CD4-positive, alpha-beta T cell treated with Interleukin-10 for 1 hour (primary cell): ENCODE results near the gene SMIM32.

Source experiments
- DNase-seq: peaks from one replicate; pipeline ENCODE4 v3.0.0-alpha.2; 2020

Gene SMIM32

DNA sequence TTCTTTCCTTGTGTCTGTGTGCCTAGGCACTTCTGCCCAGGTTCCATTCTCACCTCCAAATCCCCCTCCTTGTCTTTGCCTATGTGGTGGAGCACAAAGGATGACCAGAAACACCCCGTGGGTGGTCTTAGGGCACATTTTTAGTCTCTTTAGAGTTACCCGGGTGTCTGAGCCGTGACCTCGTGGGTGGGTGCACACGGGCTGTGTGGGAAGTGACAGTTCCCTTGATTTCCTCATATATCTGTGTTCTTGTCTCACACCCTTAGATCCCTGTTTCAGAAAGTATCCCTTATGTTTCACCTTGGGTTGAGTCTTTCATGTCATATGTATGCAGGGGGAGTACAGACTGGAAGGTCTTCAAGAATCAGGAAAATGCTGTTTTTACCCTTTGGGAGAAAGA, 13.4 kb upstream of the SMIM32 start:
- DNase-seq: no peak

DNA sequence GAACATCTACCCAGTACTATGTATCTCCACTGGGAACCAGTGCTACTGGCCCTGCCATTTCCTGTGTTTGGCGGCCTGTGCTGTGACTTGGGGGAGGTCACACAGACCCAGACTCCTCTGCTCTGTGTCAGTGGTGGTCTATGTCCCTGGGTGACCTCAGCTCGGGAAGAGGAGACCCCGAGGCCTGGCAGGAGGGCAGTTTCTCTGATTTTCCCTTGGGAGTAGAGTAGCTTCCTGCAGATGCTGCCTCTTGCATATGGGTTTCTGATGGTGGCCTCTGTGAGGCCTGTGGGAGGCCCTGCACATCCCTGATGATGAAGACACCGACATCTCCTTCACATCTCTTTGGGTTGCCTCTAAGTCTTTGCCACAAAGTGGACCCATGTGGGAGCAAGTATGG, 13.0 kb upstream of the SMIM32 start:
- no peak for DNase-seq

DNA sequence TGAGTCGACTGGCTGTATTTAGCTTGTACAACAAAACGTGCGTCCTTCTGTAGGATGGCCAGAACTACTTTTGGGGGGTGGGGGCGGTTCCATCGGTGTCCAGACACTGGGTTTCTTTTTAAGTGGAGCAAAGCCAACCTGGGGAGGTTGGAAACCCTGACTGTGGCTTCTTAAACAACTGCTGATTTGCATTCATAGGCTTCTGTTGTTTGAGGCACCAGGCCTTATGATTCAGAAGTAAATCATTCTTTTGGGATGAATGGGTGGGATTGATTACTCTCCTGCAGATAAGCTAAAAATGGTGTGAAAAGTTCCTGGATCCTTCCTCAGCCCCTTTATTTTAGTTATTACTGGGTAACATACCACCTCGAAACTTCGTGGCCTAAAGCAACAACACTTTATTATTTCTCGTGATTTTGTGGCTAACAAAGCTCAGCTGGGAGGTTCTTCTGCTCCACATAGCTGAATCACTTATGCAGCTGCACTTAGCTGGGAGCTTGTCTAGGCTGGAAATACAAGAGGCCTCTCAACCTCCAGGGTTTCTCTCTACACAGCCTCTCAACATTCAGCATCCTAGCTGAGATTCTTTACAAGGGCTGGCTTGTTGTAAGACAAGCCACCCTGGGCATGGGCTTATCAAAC, 12.2 kb upstream of the SMIM32 start:
- no peak for DNase-seq

DNA sequence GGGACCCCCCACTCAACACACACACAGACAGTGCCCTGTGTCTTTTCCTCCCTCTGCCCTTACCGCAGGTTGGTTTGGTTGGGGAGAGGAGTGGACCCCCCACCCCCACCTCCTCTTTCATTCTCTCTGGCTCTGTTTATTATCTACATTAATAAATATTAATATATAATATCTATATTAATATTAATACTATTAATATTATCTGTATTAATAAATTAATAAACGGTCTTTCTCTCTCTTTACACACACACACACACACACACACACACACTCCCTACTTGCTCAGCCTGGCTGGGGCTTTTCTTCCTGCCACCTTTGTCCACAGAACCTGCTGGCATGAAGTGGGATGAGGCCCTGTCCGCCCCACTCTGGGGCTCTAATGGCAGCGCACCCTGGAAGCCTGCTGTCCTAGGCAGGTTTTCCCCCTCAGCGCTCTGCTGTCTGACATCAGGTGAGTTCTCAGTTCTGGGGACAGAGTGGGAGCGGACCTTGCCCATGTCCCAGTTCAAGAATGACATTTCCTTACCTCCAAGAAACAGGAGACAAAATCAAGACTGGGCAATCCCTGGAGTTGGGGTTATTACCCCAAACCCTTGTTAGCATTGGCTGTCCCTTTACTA, 10.5 kb upstream of the SMIM32 start:
- no peak for DNase-seq

DNA sequence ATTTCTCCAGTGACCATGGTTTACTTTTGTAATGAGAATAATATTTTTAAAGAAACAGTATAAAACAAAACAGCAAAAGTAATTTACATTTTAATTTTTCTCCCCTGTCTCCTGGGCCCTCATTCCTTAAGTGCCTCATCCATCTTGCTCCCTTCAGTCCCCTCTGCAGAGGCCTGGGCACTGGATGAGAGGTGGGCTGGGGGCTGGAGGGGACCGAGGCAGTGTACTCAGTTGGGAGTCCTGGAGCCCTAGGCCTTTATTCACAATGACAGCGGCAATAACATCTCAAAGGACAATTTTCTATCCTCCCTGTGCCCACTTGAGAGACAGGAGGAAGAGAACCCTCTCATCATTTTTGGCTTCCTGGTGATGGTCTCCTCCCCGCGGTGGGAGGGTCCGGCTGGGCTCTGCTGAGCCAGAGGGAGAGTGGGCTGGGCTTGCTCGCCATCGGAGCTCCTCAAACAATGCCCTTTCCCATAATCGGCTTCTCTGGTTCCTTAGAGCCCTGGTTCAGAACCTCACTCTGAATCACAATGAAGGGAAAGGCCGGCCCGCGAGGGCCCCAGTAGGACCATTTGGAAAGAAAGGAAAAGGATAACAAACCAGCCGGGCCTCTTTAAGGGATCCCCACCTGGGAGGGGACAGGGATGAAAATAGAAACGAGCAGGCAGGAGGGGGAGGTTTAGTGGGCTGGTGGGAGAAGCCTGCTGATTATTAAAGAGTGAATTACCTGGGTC, 9.7 kb upstream of the SMIM32 start:
- DNase-seq: no peak

DNA sequence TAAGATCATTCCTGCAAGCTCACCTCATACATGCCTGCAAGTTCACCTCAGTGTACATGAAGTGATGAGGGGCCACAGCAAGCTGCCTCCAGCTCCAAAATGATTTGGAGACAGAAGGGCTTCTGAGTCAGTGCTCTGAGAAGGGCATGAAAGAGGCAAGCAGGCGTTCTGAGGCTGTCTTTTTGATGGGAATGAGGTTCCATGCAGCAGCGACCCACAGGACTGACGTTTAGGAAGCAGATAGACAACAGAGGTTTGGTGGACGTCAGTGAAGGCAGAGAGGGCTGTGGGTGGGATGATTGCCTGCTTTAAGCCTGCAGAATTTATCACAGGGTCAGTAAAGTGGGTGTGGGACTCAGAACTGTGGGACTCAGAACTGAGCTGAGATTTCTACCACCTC, 8.9 kb upstream of the SMIM32 start:
- no peak for DNase-seq

DNA sequence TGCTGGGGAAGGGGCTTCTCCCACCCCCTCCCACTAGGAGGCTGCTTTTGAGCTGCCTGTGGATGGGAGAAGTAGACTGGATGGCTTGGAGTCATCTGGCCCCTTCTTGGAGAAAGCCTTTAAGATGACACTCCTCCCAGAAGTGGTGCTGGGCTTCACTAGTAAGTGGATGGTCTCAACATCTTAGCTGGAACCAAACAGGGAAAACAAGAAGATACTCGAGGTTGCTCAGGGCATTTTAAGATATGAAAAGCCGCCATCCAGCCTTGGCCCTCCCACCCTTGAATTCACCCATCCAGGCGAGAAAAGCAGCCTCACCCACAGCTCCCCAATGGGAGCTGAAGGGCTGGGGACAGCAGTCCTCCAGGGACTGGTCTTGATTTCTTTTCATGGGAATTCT, 7.8 kb upstream of the SMIM32 start:
- DNase-seq: no peak

DNA sequence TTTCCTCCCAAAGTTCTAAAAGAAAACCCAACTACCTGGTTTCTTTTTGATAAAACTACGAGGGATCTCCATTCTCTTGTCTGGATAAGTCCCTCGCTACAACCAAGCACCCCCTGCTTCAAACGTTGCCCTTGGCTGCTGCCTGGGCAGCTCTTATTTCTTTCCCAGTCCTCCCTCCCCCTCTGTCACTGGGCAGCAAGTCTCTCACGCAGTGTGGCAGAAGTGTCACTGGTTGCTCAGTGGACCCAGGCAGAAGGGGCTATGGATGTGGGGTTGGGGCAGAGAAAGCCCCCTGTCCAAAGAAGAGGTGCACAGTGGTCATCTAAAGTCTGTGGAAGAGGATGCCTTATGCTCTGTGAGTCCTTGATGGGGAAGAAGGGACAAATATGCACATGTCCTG, 7.2 kb upstream of the SMIM32 start:
- no peak for DNase-seq

DNA sequence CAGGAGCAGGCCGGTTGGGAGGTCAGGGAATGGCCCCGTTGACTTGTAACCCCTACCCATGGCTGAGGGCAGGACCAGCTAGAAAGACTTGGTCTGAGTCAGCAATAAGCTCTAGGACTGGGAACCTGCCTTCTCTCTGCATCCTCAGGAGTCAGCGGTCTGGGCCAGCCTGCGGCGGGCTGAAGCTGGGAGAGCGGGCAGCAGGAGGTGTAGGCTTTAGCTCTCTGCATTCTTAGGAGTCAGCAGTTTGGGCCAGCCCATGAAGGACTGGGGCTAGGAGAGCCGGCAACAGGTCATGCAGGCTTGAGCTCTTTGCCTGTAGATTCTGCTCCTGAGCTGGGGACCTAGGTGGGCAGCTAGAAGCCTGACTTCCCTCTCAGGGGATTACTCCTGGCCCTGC, 6.4 kb upstream of the SMIM32 start:
- DNase-seq: no peak

DNA sequence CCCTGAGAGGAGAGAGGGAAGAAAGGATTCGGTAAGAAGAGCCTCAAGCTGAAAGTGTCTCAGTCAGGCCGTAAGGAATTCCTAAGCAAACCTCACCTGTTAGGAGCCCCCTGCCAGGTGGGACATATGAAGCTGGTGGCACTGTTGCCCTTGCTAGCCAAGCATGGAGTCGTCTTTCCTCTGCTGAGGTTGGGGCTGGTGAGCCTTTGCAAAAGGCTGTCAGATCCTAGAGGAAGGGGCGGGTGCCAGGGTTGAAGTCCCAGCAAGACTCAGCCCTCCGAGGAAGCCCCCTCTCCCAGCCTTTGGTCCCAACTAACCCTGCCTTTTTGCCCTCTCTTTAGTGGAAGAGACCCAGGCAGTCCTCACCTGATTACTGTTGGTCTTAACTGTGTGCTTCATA, 5.5 kb upstream of the SMIM32 start:
- DNase-seq: no peak

DNA sequence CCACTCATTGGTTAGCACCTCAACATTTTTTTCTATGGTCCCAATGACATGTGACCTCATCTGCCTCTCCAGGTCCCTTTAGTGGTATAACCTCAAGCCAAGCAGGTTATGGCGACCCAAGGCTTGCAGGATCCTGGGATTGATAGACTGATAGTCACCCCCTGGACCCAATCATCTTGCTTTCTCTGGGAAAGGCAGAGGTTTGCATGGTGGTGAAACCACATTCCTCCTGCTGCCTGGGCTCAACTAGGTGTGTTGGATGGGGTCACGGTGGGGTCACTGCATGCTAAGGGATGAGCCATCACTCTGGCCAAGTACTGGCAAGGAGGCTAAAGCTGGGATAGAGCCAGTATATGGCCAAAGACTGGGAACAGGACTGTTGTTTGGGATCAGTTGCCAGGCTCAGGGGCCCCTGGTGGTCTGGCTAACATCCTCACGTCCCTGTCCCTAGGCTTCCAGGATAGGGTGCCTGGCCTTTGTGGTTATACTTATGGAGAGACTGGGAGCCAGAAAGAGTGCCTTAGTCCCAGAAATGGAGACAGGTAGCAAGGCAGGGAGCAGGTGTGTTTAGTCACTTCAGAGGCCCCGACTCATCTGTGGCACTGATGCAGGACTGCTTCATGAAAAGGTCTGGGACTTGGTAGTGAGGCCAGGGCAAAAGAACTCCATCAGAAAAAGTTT, 4.6 kb upstream of the SMIM32 start:
- no peak for DNase-seq

DNA sequence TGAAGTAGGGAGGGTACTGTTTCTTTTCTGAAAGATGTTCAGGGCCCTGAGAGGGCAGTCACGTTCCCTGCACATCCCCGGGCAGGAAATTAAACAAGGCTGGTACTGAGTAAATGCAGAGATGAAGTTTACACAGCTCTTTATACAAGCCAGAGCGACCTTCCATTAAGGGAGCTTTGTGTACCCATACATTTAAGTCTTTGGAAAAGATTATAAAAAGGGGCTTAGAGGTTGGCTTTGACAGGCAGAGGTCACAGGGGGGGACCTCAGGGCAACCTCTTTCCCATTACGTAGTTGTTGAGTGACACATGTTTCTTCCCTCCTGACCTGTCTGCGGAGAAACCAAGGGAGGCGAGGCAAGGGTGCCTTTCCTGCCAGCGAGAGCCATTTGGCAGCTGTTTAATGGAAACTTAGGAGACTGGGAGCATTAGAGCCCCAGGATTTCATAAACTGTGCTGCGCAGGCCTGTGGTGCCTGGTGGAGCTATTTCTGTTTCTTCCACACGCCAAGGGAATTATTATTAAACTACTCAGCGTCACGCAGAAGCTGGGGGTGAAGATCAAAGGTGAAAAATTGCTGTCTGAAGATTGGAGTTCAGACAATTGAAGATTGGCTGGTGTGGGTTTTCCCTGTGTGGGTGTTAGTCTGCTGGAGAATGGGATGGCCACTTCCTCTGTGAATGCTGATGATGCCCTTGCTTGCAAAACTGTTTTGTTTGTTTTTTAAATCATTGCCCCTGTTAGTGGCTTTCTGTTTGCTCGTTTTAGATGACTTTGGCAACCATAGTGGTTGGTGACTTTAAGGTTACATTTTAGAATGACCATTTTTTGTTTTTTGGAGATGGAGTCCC, 3.2 kb upstream of the SMIM32 start:
- no peak for DNase-seq

DNA sequence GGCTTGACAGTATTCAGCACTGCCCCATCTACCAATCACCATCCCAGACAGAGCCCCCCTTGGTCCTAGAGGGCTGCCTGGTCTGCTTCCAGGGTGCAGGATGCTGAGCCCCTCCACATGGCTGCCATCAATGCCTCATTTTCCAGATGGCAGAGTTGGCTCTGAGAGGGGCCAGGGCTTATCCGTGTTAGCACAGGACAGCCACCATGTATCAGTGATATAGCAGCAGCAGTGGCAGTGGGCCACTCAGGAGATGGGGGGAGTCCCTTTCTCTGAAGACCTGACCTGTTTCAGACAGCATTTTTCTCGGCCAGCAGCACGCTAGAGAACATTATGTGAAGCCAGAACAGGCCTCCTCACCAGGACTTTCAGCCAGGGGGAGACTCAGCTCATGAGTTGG, 1.6 kb upstream of the SMIM32 start:
- no peak for DNase-seq

DNA sequence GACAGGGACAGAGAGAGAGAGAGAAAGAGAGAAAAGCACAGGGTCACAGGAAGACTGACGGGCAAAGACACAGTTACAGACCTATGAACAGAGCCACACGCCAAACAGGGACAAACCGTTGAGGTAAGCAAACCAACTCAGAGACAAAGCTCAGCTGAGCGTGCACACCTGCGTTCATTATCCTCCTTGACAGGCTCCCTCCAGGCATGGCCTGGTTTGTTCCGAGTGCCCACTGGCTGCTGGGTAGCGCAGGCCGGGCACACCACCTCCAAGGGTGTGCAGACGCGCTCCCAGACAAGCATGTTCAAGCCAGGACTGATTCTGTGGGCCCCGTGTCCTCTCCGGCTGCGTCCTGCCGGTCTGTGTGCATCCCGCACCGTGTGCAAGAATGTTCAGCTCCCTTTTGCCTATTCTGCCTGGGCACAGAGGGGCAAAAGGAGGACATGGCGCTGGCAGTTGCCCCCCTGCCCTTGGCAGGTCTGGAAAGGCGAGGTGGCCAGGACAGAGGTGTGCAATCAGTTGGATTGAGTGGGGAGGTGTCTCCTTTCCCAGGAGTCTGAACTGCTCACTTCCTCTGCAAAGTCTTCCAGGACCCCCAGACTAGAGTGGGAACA, 467 bp upstream of the SMIM32 start:
- DNase-seq: no peak

DNA sequence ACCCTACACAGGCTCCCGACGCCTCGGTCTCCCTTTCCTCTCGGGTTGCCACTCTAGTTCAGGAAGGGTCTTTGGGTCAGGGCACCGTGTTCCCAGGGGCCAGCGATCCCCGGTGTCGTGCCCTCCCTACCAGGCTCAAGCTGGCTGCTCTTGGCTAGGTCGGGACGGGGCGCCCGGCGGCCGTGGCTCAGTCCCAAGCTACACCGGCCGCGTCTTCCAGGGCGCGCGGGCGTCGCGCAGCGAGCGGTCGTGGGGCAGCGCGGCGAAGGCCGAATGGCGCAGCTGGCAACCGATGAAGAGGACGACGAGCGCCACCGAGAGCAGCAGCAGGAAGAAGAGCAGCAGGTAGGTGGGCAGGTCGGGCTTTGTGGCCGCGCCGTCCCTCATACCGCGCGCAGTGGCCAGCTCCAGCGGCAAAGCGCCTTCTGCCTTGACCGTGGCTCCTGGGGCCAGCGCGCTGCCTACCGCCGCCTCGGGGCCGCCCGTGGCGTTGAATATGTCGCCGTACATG, 892 bp downstream of the SMIM32 start:
- DNase-seq: no peak

DNA sequence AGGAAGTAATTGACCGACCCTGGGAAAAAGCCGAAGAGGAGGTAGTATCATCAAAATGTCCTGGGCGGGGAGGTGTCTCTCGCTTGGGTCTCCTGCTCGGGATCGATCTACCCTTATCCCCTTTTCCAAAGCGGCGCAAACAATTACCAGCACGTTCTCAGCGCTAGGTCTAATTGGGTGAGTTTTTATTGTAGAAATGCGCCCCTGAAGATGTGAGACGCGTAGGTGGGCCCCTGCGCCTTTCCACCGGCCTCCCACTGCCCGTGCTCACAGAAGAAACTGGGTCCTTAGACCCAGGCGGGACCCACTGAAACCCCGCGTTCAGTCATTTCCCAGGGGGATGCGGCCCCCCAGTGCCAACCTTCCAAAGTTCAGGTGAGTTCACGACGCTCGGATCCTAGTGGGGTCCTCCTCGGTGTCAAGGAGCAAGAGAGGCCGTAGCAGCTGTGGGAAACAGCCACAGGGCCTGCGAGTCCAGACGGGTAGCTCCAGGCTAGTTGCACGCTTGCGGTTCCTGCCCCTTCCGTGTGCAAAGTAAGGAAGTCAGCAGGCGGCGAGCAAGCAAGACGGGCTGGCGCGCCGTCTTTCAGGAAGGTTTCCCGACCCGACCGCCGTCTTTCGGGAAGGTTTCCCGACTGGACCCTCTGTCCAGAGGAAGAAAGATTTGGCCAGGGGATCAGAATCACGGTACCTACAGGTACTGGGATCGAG, 1.5 kb downstream of the SMIM32 start:
- no peak for DNase-seq

DNA sequence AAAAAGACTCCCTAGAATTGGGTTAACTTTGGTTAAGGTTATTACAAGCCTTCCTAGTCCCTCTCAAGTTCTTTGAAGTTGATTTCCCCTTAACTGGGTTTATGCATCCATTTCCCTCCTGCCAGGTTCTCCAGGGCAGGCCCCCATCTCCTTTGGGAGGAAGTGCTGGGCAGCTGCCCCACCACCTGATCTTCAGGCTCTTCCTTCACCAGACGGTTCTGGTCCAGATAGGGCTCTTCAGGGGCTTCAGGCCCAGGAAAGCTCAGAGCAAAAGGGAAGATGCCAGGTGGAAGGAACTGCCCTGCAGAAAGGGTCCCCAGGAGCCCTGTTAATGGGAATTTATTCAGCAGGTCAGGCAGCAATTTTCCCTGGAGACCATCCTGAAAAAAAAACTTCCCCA, 2.1 kb downstream of the SMIM32 start:
- DNase-seq: no peak

DNA sequence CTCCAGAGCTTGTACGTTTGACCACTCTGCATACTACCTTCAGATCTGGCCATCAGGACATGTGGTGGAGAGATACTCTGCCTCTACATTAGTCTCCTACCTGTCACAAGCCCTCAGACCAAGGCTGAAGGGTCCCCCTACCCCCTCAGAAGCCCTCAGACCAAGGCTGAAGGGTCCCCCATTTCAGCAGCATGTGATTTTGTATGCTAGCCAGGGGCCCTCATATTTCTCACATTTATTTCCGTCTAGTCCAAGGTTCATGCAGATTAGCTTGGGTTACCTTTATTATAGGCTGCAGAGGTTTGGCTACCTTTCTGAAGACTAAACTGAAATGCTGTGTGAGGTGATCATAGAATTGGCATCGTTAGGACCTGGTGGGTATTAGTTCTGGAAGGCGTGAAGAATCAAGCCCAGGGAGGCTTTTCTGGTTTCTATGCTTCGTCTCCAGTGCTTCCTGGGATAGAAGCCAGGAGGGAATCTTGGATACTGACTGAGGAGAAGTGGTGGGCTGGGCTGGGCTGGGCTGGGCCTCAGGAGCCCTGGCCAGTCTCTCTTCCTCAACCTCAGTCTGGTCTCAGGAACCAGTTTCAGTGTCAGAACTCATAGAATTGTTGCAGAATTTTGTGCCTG, 2.8 kb downstream of the SMIM32 start:
- no peak for DNase-seq

DNA sequence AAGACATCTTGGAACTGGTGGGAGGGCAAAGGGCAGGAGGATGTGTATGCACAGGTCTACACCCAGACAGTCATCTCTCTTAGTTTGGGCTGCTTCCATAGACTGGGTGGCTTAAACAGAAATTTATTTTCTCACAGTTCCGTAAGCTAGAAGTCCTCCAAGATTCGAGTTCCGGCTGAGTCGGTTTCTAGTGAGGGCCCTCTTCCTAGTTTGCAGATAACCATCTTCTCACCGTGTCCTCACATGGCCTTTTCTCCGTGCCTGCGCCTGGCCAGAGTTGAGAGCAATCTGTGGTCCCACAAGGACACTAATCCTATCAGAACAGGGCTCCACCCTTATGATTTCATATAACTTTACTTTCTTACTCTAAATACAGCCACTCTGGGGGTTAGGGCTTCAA, 4.1 kb downstream of the SMIM32 start:
- DNase-seq: no peak

DNA sequence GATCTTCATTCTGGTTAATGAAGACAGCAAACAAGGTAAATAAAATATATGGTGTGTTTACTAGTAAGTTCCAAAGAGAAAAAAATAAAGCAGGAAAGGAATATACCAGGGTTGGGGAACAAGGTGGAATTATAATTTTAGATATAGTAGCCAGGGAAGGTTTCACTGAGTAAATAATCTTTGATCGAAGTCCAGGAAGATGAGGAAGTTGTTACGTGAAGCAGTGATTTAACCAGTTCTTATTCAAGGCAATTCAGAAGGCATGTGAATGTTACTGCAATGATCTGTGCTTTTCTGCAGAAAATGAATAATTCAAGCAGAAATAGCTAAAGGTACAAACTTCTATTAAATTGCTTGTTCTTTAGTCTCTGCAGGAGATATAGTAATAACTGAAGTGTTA, 6.2 kb downstream of the SMIM32 start:
- DNase-seq: no peak
